Activated CD4-positive, CD25-positive, alpha-beta regulatory T cell treated with anti-CD3 and anti-CD28 coated beads, Interleukin-2, amount 50 U/mL, for 16 hours (primary cell): ENCODE data around the gene HAUS5.
A peak's percentile ranks its signal among the peaks of the same experiment; 100 is the strongest.

Experiments used
- DNase-seq: peaks from one replicate; pipeline ENCODE4 v3.0.0-alpha.2; 2020; ENCODE audit warnings: low read depth, low spot score

HAUS5 gene

DNA sequence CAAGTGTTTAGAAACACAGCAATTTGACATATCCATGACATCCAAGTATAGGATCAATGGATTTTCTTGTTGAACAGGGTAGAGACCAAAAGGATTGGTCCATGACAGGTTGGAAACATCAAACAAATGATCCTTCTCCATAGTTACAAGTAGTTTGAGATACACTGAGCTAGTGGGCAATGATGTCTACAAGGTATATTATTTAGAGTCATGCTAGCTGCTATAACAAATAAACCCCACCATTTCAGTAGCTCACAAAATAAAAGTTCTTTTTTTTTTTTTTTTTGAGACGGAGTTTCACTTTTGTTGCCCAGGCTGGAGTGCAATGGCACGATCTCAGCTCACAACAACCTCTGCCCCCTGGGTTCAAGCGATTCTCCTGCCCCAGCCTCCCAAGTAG is 4.9 kb upstream of the HAUS5 start:
- DNase-seq, result no peak

DNA sequence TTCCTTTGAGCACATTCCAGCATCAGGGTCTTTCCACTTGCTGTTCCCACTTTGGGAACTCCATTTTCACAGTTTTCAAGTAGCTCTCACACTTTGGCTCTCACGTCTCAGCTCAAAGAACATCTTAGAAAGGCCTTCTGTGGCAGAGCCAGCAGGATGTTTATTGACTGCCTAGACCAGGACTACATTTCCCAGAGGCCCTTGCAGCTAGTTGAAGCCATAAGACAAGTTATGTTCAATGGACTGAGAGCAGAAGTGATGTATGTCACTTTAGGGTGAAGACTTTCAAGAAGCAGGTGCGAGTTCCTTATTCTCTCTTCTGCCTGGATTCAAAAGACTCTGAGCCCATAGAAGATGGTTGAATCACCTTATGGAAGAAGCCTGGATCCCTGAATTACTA is 4.3 kb upstream of the HAUS5 start:
- DNase-seq, result no peak

DNA sequence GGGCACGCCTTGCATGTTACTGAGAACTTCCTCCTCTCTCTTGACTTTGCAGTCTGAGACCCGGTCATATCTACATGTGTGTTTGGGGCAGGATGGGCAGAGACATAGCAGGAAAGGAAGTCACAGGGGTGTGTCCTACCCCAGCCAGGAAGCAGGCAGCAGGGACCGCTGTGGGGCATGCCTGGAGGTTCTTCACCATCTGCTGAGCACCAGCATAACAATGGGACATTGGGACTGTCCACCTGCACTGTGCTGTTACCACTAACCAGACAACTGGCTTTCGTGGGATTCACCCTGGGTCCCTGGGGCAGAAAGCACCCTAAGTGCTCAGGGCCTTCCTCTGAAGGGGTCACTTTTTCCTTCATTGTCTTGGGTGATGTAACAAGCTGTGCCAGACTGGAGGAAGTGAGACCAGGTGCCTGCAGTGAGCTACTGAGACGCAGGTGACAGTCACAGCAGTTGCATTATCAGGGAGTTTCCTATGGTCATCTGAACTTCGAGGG is 2.6 kb upstream of the HAUS5 start:
- no peak for DNase-seq

DNA sequence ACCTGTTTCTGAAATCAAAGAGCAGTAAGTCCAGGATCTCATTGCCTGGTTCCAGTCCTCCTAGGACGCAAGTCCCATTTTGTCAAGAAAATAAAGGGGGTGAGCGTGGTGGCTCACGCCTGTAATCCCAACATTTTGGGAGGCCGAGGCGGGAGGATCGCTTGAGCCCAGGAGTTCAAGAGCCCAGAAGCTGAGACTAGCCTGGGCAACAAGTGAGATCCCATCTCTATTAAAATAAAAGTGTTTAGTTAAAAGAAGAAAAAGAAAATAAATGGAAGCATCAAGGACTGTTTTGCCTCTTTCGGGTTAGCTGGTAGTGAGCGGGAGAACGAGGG is 344 bp upstream of the HAUS5 start:
- no peak for DNase-seq

DNA sequence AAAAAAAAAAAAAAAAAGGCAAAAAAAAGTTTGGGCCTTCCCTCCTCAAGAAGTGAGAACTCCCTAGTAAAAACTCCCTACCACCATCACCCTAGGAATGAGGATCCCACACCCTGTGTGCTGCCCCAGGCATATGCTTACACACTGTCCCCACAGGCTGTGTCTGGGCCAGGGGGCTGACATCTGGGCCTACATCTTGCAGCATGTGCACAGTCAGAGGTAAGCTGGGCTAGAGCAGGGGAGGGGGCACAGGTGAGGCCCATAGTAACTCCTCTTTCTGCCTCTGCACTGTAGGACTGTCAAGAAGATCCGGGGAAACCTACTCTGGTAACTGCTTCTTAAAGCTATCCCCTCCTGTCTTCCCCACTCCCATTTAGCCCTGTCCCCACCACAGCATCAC is 1.0 kb downstream of the HAUS5 start:
- no peak for DNase-seq

DNA sequence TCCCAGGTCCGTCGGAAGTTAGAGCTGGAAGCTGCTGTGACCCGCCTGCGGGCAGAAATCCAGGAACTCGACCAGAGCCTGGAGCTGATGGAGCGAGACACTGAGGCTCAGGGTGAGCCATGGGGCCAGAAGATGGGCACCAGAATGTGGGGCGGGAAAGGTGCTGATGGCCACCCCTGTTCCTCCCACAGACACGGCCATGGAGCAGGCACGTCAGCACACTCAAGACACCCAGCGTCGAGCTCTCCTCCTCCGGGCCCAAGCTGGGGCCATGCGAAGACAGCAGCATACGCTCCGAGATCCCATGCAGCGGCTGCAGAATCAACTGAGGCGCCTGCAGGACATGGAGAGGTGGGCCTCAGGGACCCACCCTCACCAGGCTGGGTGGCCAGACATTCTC is 2.5 kb downstream of the HAUS5 start:
- DNase-seq, result no peak

DNA sequence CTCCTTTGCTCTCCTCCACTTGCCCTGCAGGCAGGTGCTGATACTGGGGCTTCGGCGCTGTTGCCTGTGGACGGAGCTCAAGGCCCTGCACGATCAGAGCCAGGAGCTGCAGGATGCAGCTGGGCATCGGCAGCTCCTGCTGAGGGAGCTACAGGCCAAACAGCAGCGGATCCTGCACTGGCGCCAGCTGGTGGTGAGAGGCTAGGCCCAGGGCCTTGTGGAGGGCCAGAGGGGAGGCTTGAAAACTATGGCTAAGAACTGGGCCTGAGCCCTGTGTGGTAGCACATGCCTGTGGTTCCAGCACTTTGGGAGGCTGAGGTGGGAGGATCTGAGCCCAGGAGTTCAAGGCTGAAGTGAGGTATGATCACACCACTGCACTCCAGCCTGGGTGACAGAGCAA is 6.3 kb downstream of the HAUS5 start:
- no peak for DNase-seq

DNA sequence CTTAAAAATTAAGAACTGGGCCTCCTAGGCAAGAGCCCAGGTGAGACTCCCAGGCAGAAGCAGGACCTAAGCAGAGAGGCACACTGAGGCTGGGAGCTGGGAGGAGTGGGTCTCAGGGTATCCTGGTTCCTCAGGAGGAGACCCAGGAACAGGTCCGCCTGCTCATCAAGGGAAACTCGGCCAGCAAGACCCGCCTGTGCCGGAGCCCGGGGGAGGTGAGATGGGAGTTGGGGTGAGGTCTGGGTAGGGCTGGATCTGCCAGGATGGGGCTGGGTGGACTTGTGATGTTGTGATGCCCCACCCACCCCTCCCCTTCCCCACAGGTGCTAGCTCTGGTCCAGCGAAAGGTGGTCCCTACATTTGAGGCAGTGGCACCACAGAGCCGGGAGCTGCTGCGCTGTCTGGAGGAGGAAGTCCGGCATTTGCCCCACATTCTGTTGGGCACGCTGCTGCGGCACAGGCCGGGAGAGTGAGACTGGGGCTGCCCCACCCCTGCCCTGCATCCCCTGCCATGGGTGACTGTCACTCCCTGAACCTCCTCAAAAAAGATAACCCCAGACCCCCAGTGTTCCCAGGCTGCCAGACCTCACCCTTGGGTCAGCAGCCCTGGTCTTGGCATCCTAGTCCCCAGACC is 6.9 kb downstream of the HAUS5 start:
- no peak for DNase-seq

DNA sequence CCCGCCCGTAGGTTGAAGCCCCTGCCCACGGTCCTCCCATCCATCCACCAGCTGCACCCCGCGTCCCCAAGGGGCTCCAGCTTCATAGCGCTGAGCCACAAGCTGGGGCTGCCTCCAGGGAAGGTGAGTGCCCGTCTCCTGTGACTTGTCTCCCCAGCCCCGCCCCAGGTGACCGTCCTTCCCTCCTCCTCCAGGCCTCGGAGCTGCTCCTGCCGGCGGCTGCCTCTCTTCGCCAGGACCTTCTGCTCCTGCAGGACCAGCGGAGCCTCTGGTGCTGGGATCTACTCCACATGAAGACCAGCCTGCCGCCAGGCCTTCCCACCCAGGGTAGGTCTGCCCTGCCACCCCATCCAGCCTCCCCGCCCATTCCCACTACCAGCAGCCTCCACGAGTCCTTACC is 7.5 kb downstream of the HAUS5 start:
- DNase-seq, result no peak

DNA sequence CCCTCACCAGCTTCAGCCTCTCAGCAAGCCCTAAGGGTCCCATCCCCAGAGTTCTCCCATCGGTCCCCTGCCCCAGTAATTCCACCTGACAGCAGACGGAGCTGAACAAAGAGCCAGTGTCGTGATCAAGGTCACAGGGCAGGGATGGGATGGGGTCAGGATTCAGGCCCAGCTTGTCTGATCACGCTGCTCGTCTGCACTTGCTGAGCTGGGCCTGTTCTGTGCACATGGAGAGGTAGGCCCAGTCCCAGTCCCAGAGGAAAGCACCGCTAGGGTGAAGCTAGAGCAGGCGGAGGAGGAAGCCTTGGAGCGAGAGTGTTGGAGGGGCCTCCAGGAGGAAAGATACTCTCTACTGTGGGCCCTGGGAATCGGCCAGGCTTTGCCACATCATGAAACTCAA is 9.2 kb downstream of the HAUS5 start:
- DNase-seq, result no peak

DNA sequence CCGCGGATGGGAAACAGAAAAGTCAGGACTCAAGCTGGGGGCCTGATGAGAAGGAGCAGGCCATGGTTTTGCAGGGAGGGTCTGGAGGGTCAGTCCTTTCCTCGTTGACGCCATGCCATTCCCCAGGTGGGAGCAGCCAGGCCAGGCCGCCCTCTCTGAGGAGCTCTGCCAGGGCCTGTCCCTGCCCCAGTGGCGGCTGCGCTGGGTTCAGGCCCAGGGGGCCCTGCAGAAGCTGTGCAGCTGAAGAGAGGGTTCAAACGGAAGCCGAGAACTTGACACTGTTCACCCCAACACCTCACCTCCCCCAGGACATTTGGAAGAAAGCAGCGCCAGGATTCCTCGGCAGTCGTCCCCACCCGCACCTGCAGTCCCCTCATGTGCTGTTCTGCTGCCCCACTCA is 10.2 kb downstream of the HAUS5 start:
- DNase-seq, result no peak

DNA sequence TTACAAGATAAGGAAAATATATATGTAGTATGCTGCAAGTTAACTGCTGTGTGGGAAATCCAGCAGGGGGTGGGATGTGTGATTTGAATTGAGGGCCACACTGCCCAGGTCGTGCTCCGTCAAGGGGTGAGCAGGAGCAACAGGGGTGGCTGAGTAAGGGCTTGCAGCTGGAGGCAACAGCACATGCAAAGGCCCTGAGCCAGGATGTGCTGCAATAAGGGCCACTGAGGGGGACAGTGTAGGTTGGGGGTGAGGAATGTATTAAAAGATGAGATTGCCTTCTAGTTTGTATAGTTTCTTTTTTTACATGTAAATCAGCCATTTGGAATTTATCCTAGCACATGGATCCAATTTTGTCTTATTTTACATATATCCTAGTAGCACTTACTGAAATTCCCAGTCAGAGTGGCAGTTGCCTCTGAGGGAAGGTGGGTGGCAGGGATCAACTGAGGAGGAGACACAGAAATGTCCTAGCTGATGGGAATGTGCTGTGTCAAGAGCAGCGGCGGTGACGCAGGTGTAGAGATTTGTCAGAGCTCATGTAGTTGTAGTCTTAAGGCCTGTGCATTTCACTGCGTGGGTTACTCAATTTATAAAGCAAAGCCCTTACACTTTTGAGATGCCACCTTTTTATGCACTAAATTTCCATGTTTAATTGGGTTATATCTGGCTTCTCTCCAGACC is 10.9 kb downstream of the HAUS5 start:
- no peak for DNase-seq

DNA sequence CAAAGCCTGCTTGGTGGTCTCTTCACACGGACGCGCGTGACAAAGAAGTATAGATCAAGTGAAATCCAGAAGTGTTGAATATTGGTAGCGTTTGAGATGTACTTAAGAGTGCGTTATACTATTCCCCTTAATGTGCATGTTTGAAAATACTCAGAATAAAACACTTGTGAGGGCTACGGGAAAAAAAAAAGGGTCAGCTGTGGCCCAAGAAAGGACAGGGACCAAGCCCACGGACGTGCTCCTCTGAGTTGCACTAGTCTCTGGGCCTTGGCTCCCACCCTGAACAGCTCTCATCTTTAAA is 15.7 kb downstream of the HAUS5 start:
- no peak for DNase-seq

DNA sequence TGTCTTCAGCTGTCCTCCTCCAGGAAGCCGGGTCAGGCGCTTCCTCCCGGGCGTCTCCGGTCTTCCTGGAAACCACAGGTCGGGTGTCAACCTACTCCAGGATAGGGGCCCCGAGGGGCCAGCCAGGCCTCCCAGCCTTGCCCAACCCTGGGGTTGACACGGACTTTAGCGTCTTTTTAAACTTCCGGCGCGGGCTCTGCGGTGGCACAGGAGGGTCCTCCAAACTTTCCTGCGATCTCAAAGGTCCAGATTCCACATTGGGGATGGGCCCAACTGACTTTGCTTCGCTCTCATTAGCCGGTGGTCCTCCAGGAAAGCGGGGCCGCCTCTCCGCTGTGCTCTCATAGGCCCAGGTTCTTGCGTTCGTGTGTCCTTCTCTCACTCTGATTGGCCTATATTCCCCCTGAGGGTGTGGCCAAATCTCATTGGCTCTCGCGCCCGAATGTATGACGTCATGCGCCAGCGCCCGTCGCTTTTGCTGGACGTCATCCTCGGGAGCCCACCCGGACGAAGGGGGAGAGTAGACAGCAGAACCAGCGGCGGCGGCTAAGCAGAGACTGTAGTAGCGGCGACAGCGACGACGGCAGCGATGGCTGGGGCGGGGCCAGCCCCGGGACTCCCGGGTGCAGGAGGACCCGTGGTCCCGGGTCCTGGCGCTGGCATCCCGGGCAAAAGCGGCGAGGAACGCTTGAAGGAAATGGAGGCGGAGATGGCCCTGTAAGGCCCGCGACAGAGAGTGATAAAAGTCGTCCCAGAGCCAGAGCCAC is 16.2 kb downstream of the HAUS5 start, which contains the start of gene RBM42:
RBM42 (plus strand) TSS at position 472 of the 767 bp plus-strand sequence; CDS start at position 590, 118 bp downstream.
- DNase-seq, result peak; percentile 95

DNA sequence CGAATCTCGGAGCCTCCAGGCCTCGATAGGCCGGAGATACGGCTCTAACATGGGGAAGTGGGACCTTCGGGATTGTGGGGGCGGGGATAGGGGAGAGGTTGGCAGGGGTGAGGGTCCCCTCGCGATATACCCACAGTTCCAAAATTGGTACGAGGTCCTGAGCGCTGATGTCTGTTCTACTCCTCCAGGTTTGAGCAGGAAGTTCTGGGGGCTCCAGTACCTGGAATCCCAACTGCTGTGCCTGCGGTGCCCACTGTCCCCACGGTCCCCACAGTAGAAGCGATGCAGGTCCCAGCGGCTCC is 16.7 kb downstream of the HAUS5 start:
- no peak for DNase-seq

DNA sequence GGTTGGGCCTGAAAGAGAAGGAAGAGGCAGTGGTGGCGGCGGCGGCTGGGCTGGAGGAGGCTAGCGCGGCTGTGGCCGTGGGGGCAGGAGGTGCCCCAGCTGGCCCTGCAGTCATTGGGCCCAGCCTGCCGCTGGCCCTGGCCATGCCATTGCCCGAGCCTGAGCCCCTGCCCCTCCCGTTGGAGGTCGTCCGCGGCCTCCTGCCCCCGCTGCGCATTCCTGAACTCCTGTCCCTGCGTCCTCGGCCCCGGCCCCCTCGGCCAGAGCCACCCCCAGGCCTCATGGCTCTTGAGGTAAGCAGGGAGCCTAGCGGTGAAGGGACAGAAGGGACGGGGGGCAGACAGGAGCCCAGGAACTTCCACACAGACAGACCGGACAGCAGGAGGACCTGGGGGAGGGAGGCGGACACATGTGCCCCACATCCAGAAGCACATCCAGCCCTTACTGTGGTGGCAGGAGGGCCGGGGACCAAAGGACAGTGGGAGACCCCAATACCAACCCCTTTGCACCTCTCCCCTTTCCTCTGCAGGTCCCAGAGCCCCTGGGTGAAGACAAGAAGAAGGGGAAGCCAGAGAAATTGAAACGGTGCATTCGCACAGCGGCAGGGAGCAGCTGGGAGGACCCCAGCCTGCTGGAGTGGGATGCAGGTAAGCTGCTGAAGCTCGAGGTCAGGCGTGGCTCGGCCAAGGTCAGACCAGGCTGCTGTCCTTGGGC is 21.3 kb downstream of the HAUS5 start:
- DNase-seq, result no peak

DNA sequence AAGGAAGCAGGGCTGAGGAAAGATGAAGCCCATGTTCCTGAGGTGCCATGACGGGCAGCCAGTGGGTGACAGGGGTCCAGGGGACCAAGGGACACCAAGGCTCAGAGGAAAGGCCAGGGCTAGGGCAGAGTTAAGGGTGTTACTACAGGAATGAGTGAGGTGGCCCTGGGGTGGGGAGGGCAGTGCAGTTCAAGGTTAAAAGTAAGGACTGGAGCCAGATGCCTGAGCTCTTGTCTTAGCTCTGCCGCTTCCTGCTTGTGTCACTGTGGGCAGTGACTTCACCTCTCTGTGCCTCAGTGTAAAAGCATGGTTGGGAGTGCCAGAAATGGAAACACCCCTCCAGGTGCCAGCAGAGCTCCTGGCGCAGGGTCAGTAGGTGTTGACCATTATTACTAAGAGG is 24.1 kb downstream of the HAUS5 start:
- no peak for DNase-seq

DNA sequence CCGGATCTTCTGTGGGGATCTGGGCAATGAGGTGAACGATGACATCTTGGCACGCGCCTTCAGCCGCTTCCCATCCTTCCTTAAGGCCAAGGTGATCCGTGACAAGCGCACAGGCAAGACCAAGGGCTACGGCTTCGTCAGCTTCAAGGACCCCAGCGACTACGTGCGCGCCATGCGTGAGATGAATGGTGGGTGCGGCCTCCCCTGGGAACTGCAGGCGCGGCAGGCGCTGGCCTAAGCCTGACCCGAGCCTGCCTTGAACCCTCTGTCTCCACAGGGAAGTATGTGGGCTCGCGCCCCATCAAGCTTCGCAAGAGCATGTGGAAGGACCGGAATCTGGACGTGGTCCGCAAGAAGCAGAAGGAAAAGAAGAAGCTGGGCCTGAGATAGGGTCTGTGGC is 24.6 kb downstream of the HAUS5 start:
- DNase-seq, result no peak

DNA sequence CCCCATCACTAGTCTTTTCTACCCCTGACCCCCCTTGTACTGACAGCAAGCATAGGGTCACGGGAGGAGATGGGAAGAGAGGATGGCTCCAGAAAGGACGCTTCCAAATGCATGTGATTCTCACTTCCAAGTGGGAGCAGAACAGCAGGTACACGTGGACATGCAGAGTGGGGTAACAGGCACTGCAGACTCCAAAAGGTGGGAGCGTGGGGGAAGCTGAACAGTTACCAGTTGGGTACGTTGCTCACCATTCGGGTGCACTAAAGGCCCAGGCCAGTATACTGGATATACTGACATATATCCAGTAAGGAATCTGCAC is 26.7 kb downstream of the HAUS5 start:
- no peak for DNase-seq

DNA sequence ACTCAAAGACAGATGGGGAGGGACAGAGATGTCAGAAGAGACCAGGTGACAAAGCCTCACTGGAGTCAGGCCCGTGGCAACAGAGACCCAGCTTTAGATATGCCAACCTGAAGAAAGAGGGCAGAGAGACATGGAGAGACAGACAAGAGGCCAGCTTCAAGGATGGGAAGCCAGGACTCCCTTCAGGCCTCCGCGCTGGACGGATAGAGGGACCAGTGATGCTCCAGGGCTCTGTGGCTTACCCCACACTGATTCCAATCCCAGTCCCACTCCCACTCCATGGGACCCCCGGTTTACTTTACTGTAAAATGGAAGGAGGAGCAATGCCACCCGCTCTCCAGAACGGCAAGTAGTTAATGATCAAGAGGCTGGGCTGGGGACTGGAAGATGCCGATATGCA is 27.3 kb downstream of the HAUS5 start:
- no peak for DNase-seq

DNA sequence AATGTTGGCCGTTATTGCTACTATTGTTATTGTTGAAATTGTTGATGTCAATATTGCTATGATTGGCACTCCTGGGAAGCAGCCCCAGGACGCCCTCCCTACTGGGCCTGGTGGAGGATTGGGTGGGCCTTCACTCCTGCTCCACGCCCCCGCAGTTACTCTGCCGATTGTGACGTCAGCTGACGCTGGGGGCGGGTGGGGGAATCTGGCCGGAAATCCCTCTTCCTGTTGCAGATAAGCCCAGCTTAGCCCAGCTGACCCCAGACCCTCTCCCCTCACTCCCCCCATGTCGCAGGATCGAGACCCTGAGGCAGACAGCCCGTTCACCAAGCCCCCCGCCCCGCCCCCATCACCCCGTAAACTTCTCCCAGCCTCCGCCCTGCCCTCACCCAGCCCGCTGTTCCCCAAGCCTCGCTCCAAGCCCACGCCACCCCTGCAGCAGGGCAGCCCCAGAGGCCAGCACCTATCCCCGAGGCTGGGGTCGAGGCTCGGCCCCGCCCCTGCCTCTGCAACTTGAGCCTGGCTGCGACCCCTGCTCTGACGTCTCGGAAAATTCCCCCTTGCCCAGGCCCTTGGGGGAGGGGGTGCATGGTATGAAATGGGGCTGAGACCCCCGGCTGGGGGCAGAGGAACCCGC is 29.1 kb downstream of the HAUS5 start, which contains the start of gene ETV2:
ETV2 (plus strand) TSS at position 231 of the 637 bp plus-strand sequence. CDS start 716 bp downstream, outside the sequence.
- DNase-seq, result no peak

DNA sequence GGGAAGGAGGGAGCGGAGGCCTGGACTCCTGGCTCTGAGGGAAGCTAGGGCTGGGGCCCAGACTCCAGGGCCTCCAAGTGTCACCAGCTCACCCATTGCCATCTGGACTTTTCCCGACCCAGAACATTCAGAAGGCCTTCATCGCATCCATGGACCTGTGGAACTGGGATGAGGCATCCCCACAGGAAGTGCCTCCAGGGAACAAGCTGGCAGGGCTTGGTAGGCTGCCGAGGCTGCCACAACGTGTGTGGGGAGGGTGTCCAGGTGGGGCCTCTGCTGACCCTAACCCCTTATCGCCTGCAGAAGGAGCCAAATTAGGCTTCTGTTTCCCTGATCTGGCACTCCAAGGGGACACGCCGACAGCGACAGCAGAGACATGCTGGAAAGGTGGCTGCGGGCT is 29.8 kb downstream of the HAUS5 start:
- no peak for DNase-seq
